Stimulated activated CD8-positive, alpha-beta memory T cell treated with anti-CD3 and anti-CD28 coated beads, Interleukin-7, amount 100 ng/mL, for 48 hours (primary cell): ENCODE data around the gene KIF21A.

Experiments
- DNase-seq, 2 donors: peaks; one replicate each; pipeline ENCODE4 v3.0.0-alpha.2; 2020; ENCODE audit warnings: low read depth in 1 of 2; ENCODE audit errors: extremely low read depth in 1 of 2

Gene KIF21A

DNA sequence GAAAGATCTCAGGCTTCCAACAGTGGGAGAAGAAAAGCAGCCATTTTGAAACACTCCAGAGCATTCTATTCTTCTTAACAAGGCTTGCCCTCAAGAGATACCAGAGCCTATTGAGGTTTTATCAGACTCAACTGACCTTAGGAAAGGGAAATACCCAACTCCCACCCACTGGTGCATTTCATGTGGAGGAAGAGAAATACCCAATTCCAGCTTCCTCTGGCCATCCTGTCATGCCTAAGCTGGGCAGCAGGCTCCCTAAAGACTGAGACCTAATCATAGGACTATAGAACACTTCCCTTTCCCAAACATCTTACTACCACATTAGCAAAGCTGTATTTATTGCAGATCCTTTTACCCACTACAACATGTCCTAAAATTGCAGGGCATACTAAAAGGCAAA is 164.5 kb downstream of the KIF21A start:
- DNase-seq, result no peak

DNA sequence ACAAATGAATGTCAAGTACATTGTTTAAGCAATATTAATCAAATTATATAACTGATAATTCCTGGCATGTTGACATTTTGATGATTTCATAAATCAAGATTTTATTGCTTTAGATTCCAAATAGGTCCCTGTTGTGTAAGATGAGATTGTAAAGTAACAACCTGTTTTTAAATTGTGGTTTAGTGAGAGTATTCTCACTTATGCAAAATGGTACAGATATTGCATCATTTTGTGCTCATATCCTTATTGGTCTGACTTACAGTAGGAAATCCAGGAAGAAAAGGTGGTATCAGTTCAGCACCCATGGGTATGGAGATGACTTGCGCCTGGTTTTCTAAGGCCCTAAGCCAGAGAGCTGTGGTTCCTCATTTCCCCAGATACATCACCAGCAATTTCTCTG is 165.5 kb downstream of the KIF21A start:
- no peak for DNase-seq

DNA sequence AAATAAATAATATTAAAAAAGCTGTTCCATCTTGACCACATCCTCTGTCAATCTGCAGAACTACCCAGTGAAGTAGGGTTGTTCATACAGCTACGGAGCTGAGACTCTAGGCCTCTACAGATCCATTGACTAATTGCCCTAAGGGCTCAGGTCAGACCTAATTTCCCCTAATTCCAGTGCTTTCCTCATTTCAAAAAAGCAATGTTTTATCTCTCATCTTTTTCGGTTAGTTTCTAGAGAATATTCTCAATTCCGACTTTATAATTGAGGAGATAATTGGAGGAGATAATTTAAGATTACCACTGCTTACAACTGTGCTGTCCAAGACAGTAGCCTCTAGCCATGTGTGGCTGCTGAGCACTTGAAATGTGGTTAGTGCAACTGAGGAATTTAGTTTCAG is 167.1 kb downstream of the KIF21A start:
- DNase-seq, result no peak

DNA sequence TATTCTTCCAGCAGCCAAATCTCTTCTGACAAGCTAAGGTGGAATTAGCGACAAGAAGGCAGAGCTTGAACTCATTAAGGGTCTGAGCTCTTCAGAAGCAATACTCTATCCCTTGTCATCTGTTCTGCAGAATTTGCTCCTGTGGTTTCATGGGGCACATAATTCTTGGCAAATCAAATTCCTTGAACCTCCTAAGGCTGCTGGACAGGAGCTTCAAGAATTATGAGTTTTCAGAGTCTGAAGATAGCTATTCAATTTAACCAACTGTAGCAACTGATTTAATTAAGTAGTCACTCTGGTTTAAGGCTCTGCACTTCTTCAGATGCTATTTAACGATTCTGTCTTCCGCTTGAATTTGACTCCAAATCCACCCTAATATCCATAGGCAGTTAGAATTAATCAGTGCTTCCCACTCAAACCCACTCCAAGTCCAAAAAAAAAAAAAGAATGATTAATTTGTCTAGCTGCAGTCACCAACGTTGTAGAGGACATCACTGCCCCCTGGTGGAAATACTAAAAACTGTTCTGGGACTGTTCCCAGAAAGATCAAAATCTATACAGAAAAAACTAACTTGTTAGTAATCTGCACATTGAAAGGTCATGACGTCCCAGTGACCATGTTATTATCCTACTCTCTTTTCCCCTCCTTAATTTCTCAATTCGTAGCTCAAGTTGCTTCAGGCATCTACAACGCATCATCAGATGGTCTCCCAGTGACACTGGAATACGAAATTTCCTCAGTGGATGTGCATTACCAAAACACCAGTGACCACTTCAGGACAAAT is 169.9 kb downstream of the KIF21A start:
- DNase-seq, result no peak

DNA sequence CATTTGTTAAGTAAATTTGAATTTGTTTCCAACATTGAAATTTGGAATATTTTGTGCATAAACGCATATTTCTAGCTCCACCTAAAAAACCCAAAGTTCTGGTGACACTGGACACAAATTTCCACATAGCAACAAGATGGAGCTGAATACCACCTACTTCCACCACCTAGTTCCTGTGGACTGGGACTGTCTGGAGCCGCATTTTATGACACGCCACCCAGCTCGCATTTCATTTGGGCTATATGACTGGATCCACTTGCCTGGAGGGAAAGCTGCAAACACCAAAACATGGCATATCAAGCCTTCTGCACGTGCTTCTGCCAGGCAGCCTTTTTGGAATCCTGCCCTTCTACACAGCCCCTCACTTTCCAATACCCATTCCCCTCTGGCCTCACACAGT is 173.4 kb downstream of the KIF21A start:
- DNase-seq, result no peak

DNA sequence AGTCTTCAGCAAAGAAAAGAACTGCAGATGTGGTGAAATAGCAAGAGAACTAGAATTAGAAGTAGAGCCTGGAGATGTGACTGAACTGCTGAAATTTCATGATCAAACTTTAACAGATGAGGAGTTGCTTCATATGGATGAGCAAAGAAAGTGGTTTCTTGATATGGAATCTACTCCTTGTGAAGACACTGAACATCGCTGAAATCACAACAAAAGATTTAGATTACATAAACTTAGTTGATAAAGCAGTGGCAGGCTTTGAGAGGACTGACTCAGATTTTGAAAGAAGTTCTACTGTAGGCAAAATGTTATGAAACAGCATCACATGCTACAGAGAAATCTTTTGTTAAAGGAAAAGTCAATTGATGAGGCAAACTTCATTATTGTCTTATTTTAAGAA is 175.0 kb downstream of the KIF21A start:
- DNase-seq, result no peak

DNA sequence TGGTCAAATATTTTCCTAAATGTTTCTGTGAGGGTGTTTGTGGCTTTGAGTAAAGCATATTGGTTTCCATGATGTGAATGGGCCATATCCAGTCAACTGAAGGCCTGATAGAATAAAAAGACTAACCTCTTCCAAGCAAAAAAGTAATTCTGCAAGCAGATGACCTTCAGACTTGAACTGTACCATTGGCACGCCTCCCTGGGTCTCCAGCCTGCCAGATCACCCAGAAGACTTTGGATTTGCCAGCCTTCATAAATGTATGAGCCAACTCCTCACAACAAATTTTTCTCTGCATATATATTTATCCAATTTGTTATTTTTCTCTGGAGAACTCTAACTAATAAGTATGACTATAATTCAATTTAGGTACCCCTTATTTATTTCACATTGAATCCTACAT is 190.3 kb downstream of the KIF21A start:
- no peak for DNase-seq
